Gastrocnemius medialis (tissue), 4 donors: ENCODE data around the gene ATG2A.

Source experiments
- CTCF ChIP-seq, 5 experiments: fragments of 450-650 bp in 3 of 5; fragments of 200-600 bp in 2 of 5; sonication (generic) in 2 of 5; IDR thresholded peaks in 4 of 5; conservative IDR thresholded peaks in 1 of 5; 1 replicate in 4 of 5; 2 replicates in 1 of 5; pipeline ENCODE4 v1.5.1; 2016 to 2019; ENCODE audit warnings: antibody characterized with exemption in 5 of 5, mild to moderate bottlenecking in 3 of 5, moderate library complexity in 3 of 5
- POLR2A ChIP-seq, 2 donors: fragments of 450-650 bp; IDR thresholded peaks; one replicate each; pipeline ENCODE4 v1.6.1; 2017; ENCODE audit warnings: antibody characterized with exemption in 2 of 2, mild to moderate bottlenecking in 2 of 2, moderate library complexity in 2 of 2

DNA sequence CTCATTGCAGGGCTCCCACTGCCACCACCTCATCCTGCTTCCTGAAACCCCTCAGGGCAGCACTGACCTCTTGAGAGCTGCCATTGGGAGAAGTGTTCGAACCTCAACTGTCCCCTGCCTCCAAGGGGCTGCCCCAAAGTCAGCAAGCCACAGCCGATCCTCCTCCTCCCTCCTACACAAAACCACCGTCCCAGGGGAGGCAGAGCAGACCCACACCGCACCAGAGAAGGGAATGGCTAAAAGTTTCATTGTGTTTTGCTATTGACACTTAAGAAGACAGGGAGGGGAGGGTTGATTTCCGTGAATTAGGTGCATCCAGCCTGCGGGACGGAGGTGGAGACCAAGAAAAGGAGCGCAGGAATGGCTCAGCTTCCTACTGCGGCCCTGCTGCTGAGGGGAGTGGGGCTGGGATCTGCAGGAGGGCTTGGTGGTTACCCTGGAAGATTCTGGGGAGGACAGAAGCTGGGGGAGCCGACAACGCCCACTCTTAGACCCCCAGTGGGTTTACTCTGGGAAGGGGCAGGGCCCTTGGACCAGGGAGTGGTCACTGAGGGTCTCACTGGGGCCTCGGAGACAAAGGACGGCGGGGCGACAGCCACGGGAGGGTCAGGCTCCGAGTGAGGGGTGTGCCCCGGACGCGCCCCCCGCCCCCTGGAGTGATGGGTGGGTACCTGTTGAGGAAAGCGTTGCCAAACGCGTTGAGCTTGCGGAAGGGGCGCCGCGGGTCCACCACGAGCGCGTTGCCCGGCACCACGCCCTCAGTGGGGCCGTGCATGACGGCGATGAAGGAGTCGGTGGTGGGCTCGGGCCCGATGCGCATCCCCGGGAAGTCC, 39.4 kb downstream of the ATG2A start:
- TF ChIP-seq CTCF (IDR thresholded peaks at IDR 0.05 in 4 of 5, conservative IDR thresholded peaks at IDR 0.05 in 1 of 5) (no peak), POLR2A (IDR thresholded peaks at IDR 0.05) (no peak)
